HepG2 (cell line): Measurements from ENCODE around the gene CHAF1B. TPM values are rescaled to one million over a fixed set of nuclear protein-coding genes. Genes with fewer than 3 reads are reported as not detected.

Source experiments
- ATAC-seq: fragments of 200-7000 bp; cut with Tn5 transposase; 3 replicates; pipeline ENCODE4 v1.9.1; 2020; ENCODE audit warnings: mild to moderate bottlenecking, moderate library complexity
- BruUV-seq: library from RNA; stranded (reverse); fragments of 400-500 nt; replicated peaks from 2 replicates; lab custom pipeline; 2021; lab: Mats Ljungman, UMichigan
- CTCF ChIA-PET: fragments of 300-600 bp; formaldehyde crosslinking; extraction: SDS; loops from one replicate; lab custom pipeline; 2021; ENCODE audit warnings: low total read pairs, inconsistent platforms, low intra/inter-chr PET ratio; lab: Yijun Ruan, JAX
- POLR2A ChIA-PET: fragments of 350-600 bp; sonication (Branson Sonifier 250); formaldehyde crosslinking; loops from one replicate; lab custom pipeline; 2020; ENCODE audit warnings: antibody characterized with exemption, inconsistent platforms; lab: Yijun Ruan, JAX
- DNase-seq: peaks from one replicate; pipeline ENCODE4 v3.0.0-alpha.2; 2015; ENCODE audit warnings: low spot score
- FAIRE-seq: peaks from 3 replicates; lab custom pipeline; 2011; peaks lifted over from hg19 to GRCh38; lab: Jason Lieb, UNC
- H2AFZ ChIP-seq: one replicate; pipeline ENCODE4 v1.6.1; 2011; ENCODE audit warnings: low read length, inconsistent platforms
- H3K27ac ChIP-seq: fragments of 300-600 bp; 3 replicates; pipeline ENCODE4 v1.8.0; 2011; ENCODE audit warnings: mixed run types, mild to moderate bottlenecking, mixed read lengths, low read length, inconsistent platforms; ENCODE audit not compliant: insufficient read depth; ENCODE audit errors: extremely low read length
- H3K27me3 ChIP-seq, 2 experiments: fragments of 200-600 bp in 1 of 2; 2 replicates in 1 of 2; 3 replicates in 1 of 2; pipeline versions ENCODE4 v1.6.0 to v1.8.0; 2011; ENCODE audit warnings: low read length in 2 of 2, mild to moderate bottlenecking in 2 of 2, moderate library complexity in 2 of 2, inconsistent platforms in 1 of 2; ENCODE audit not compliant: insufficient read depth in 2 of 2, control insufficient read depth in 1 of 2
- H3K36me3 ChIP-seq, 2 experiments: fragments of 200-600 bp in 1 of 2; replicated peaks in 1 of 2; 2 replicates in 1 of 2; 3 replicates in 1 of 2; pipeline versions ENCODE4 v1.5.1 to v1.8.0; 2011; ENCODE audit warnings: low read length in 2 of 2, inconsistent platforms in 1 of 2; ENCODE audit not compliant: insufficient read depth in 2 of 2, control insufficient read depth in 1 of 2
- H3K4me1 ChIP-seq: 2 replicates; pipeline ENCODE4 v1.5.1; 2012; ENCODE audit warnings: low read length, inconsistent platforms; ENCODE audit not compliant: insufficient read depth
- H3K4me2 ChIP-seq: 2 replicates; pipeline ENCODE4 v1.6.0; 2011; ENCODE audit warnings: low read depth, low read length, inconsistent platforms
- H3K4me3 ChIP-seq, 3 experiments: fragments of 200-600 bp in 1 of 3; sonication (generic), shearing (Covaris generic) in 1 of 3; replicated peaks in 1 of 3; 2 replicates each; pipeline ENCODE4 v1.5.1; 2011 to 2016; ENCODE audit warnings: low read length in 3 of 3, inconsistent platforms in 2 of 3, low read depth in 2 of 3, mild to moderate bottlenecking in 2 of 3, control low read depth in 1 of 3, mixed read lengths in 1 of 3; ENCODE audit not compliant: insufficient read depth in 1 of 3
- H3K79me2 ChIP-seq: one replicate; pipeline ENCODE4 v1.6.1; 2011; ENCODE audit warnings: low read length, inconsistent platforms; ENCODE audit not compliant: insufficient read depth
- H3K9ac ChIP-seq: 2 replicates; pipeline ENCODE4 v1.6.0; 2011; ENCODE audit warnings: mild to moderate bottlenecking, low read depth, low read length, inconsistent platforms; ENCODE audit not compliant: insufficient read depth
- H3K9me3 ChIP-seq: 2 replicates; pipeline ENCODE4 v1.5.1; 2012; ENCODE audit warnings: mild to moderate bottlenecking, low read length
- H4K20me1 ChIP-seq: 2 replicates; pipeline ENCODE4 v1.6.0; 2011; ENCODE audit warnings: inconsistent platforms, mild to moderate bottlenecking, low read length, moderate library complexity; ENCODE audit not compliant: insufficient read depth
- BORCS8-MEF2B ChIP-seq: sonication (generic); formaldehyde crosslinking; IDR thresholded peaks from 2 replicates; pipeline ENCODE4 v1.8.0; 2022; ENCODE audit warnings: mild to moderate bottlenecking, missing genetic modification reagents
- FOXP1 ChIP-seq, 2 experiments: fragments of 450-650 bp in 1 of 2; IDR thresholded peaks; 2 replicates each; pipeline ENCODE4 v1.6.1; 2017 to 2018; ENCODE audit warnings: antibody characterized with exemption in 1 of 2
- GABPA ChIP-seq, 2 experiments: IDR thresholded peaks; 2 replicates each; pipeline ENCODE4 v1.6.1; 2011 to 2016; ENCODE audit warnings: low read depth in 2 of 2, low read length in 1 of 2, missing biosample characterization in 1 of 2, missing genetic modification characterization in 1 of 2
- HOXA7 ChIP-seq: sonication (generic); formaldehyde crosslinking; IDR thresholded peaks from 2 replicates; pipeline ENCODE4 v1.8.1; 2022; ENCODE audit warnings: mild to moderate bottlenecking, missing genetic modification reagents, moderate library complexity
- MED8 ChIP-seq: sonication (generic); formaldehyde crosslinking; IDR thresholded peaks from 2 replicates; pipeline ENCODE4 v1.8.1; 2023; ENCODE audit warnings: mild to moderate bottlenecking, missing genetic modification reagents; ENCODE audit not compliant: insufficient replicate concordance
- MXI1 ChIP-seq: IDR thresholded peaks from 3 replicates; pipeline ENCODE4 v1.6.1; 2012; ENCODE audit warnings: low read depth, low read length, inconsistent platforms, borderline replicate concordance
- POLR2AphosphoS2 ChIP-seq: IDR thresholded peaks from 2 replicates; pipeline ENCODE4 v1.6.1; 2011; ENCODE audit warnings: low read depth, low read length, improper control_type of control experiment
- SMAD3 ChIP-seq: sonication (generic); formaldehyde crosslinking; IDR thresholded peaks from 2 replicates; pipeline ENCODE4 v1.4.0; 2020; ENCODE audit warnings: missing genetic modification reagents
- SMAD9 ChIP-seq: sonication (generic); formaldehyde crosslinking; IDR thresholded peaks from 2 replicates; pipeline ENCODE4 v1.5.1; 2020; ENCODE audit warnings: mild to moderate bottlenecking, missing genetic modification reagents
- U2AF2 ChIP-seq: fragments of 200-400 bp; formaldehyde crosslinking; IDR thresholded peaks from 2 replicates; pipeline ENCODE4 v1.6.1; 2017; ENCODE audit warnings: low read depth, mild to moderate bottlenecking, low read length
- ZFP1 ChIP-seq: IDR thresholded peaks from 2 replicates; pipeline ENCODE4 v1.6.1; 2016
- ZNF460 ChIP-seq: sonication (generic); formaldehyde crosslinking; IDR thresholded peaks from 2 replicates; pipeline ENCODE4 v1.5.1; 2020; ENCODE audit warnings: missing genetic modification reagents, mild to moderate bottlenecking, borderline replicate concordance
- ZNF556 ChIP-seq: sonication (generic); formaldehyde crosslinking; IDR thresholded peaks from 2 replicates; pipeline ENCODE4 v1.4.0; 2020; ENCODE audit warnings: mild to moderate bottlenecking, missing genetic modification reagents, borderline replicate concordance
- ZNF605 ChIP-seq: sonication (generic); formaldehyde crosslinking; IDR thresholded peaks from 2 replicates; pipeline ENCODE4 v1.8.0; 2022; ENCODE audit warnings: mild to moderate bottlenecking, missing genetic modification reagents
- WGBS: methylation state at CpG from one replicate; pipeline ENCODE4 v1.1.6; 2017; ENCODE audit warnings: low lambda C conversion rate; 5-methylcytosine and 5-hydroxymethylcytosine counted together
- in situ Hi-C: cut with HindIII; loops from 2 replicates; pipeline ENCODE4 v1.10.0; 2017; ENCODE audit warnings: low pct_unique_long_range_greater_than_20kb; ENCODE audit not compliant: extremely low pct_ligation_motif_present
- intact Hi-C: fragments of 100-400 bp; cut with micrococcal nuclease; formaldehyde crosslinking; loops from one replicate; pipeline ENCODE4 v1.10.0; 2022; ENCODE audit not compliant: unreplicated experiment
- polyA plus RNA-seq, 8 experiments: library from polyadenylated mRNA; depleted of rRNA in 3 of 8; stranded (reverse) in 7 of 8; unstranded in 1 of 8; fragments of >200 nt; fragmentation: Illumina TruSeq in 4 of 8; extraction: Trizol in 4 of 8; gene quantifications; 2 replicates each; pipeline versions ENCODE4 v1.2.1 to v1.2.3, GENCODE V29; 2011 to 2016; ENCODE audit warnings: low read depth in 4 of 8, missing spikeins in 1 of 8, mixed read lengths in 1 of 8; ENCODE audit not compliant: insufficient read depth in 1 of 8
- total RNA-seq, 5 experiments: library from RNA; depleted of rRNA; stranded (reverse); fragments of >200 nt; fragmentation: Illumina TruSeq; extraction: Trizol; gene quantifications; 2 replicates each; pipeline ENCODE4 v1.2.3, GENCODE V29; 2016; ENCODE audit warnings: low read depth in 1 of 5

The CHAF1B gene
- total and polyA plus RNA-seq, 2 of the 13 experiments (the other 11 are each of a cell fraction or from before 2014, with no cell fraction given): 5.1 to 14.1 TPM

DNA sequence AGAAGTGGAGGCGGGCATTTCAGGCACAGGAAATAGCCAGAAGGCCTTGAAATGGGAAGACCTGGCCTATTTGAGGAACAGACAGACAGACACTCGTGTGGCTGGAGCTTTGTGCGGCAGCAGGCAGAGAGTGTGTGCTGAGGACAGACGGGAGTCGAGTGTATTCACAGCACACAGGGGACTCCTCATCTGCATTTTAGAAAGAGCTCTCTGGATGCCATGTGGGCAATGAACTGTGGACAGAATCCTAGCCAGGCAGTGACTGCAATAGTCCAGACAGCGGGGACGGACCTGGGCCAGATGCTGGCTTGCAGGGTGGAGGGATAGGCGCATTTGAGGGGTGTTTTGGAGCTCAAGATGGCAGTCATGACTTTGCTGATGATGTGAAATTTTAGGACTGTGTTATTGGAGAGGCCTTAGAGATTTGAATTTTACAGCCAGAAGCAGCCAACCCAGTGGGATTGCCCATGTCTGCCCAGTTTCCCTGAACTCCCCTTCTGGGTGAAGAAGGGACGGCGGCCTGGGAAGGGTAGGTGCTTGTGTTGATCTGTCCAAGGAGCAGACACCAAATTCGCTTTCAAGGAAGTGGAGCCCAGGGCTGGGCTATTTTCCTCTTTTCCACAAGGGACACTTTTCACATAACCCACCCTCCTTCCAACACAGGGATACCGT lies 43.7 kb downstream of the CHAF1B start:
- intact Hi-C loops: no loop called here
- Histone ChIP-seq H3K9ac (no peak overlapping the region), H3K4me2 (no peak overlapping the region), H3K27me3 (no peaks in the 10 kb centered on the region), H3K79me2 (no peaks in the 10 kb centered on the region), H3K9me3 (no peaks in the 10 kb centered on the region), H3K27ac (no peak overlapping the region), H3K4me3 (no peak overlapping the region), H2AFZ (no peak overlapping the region), H4K20me1 (no peaks in the 10 kb centered on the region), H3K36me3 (no peaks in the 10 kb centered on the region), H3K4me1 (peaks cover 25% of the 10 kb centered on the region)
- TF ChIP-seq U2AF2: no peak
- no peak for TF ChIP-seq HOXA7 (CRISPR knock-in tag)
- no peak for TF ChIP-seq POLR2AphosphoS2
- TF ChIP-seq MXI1: no peak
- no peak for TF ChIP-seq BORCS8-MEF2B (CRISPR knock-in tag)
- no peak for TF ChIP-seq SMAD3 (CRISPR knock-in tag)
- no peak for TF ChIP-seq FOXP1 (IDR thresholded peaks at IDR 0.05)
- no peak for TF ChIP-seq FOXP1 (CRISPR knock-in tag; IDR thresholded peaks at IDR 0.05)
- no peak for TF ChIP-seq ZFP1 (CRISPR knock-in tag)
- TF ChIP-seq ZNF605 (CRISPR knock-in tag): no peak
- no peak for TF ChIP-seq MED8
- TF ChIP-seq SMAD9 (CRISPR knock-in tag): no peak
- no peak for TF ChIP-seq ZNF460 (CRISPR knock-in tag)
- no peak for TF ChIP-seq ZNF556 (CRISPR knock-in tag)
- TF ChIP-seq GABPA (IDR thresholded peaks at IDR 0.05; ENCODE audit: low read depth, low read length): no peak
- no peak for TF ChIP-seq GABPA (CRISPR knock-in tag; IDR thresholded peaks at IDR 0.05; ENCODE audit: low read depth)
- ChIA-PET CTCF (no interaction called here), POLR2A (interaction anchor here (2.4 kb wide), 1 partner anchor 50 kb away, joined by 15 read pairs; the partner anchor contains the start of gene CLDN14)
- 77% methylated on average over 12 of the region's 12 CpGs for WGBS
- in situ Hi-C loops: no loop called here
- no peak for FAIRE-seq
- no peak for DNase-seq
- no peak for ATAC-seq
- no TSS peak for BruUV-seq
